ENCODE data around the gene HOGA1.

- no peak for TF ChIP-seq CTCF (IDR thresholded peaks at IDR 0.05)
- TF ChIP-seq POLR2A (IDR thresholded peaks at IDR 0.05) = no peak
- no peak for TF ChIP-seq POLR2AphosphoS5 (IDR thresholded peaks at IDR 0.05)
Measured at GRCh38 chr10:97570789-97571471, 13.3 kb upstream of the HOGA1 start.

All from breast epithelium (tissue), 3 donors.